Liver (tissue), 9 donors: ENCODE results near the gene USP5. TPM values are rescaled to one million over a fixed set of nuclear protein-coding genes. Genes with fewer than 3 reads are reported as not detected.

Source experiments
- DNase-seq: peaks from one replicate; pipeline ENCODE4 v3.0.0-alpha.2; 2017; ENCODE audit warnings: low spot score
- H3K27ac ChIP-seq, 2 donors: one replicate each; pipeline ENCODE4 v1.7.0; 2013; ENCODE audit warnings: inconsistent platforms in 2 of 2, low read length in 2 of 2, control low read depth in 1 of 2, low read depth in 1 of 2, mild to moderate bottlenecking in 1 of 2
- H3K27me3 ChIP-seq, 4 donors: one replicate each; pipeline versions ENCODE4 v1.6.1 to v1.7.0; 2013; ENCODE audit warnings: low read length in 3 of 4, inconsistent platforms in 1 of 4, mild to moderate bottlenecking in 1 of 4, moderate library complexity in 1 of 4; ENCODE audit not compliant: control insufficient read depth in 4 of 4, insufficient read depth in 4 of 4
- H3K36me3 ChIP-seq, 4 donors: one replicate each; pipeline versions ENCODE4 v1.6.1 to v1.7.0; 2013; ENCODE audit warnings: low read length in 3 of 4, mild to moderate bottlenecking in 3 of 4, low read depth in 1 of 4, moderate library complexity in 1 of 4; ENCODE audit not compliant: control insufficient read depth in 4 of 4, insufficient read depth in 3 of 4
- H3K4me1 ChIP-seq, 4 donors: one replicate each; pipeline versions ENCODE4 v1.6.1 to v1.7.0; 2013; ENCODE audit warnings: low read length in 3 of 4, mild to moderate bottlenecking in 3 of 4, moderate library complexity in 1 of 4; ENCODE audit not compliant: control insufficient read depth in 4 of 4, insufficient read depth in 4 of 4
- H3K4me3 ChIP-seq, 3 donors: one replicate each; pipeline versions ENCODE4 v1.6.1 to v1.7.0; 2013; ENCODE audit warnings: low read length in 3 of 3, control low read depth in 1 of 3, low read depth in 1 of 3, mild to moderate bottlenecking in 1 of 3
- H3K9ac ChIP-seq, 2 donors: one replicate each; pipeline ENCODE4 v1.7.0; 2013; ENCODE audit warnings: low read length in 2 of 2, mild to moderate bottlenecking in 2 of 2, moderate library complexity in 2 of 2, control low read depth in 1 of 2, low read depth in 1 of 2
- H3K9me3 ChIP-seq, 4 donors: one replicate each; pipeline versions ENCODE4 v1.6.1 to v1.7.0; 2013; ENCODE audit warnings: low read length in 3 of 4; ENCODE audit not compliant: control insufficient read depth in 4 of 4
- ATF3 ChIP-seq: IDR thresholded peaks from 2 replicates; pipeline ENCODE4 v1.6.1; 2016; ENCODE audit warnings: antibody characterized with exemption
- CTCF ChIP-seq: fragments of 150-350 bp; IDR thresholded peaks from 2 replicates; pipeline ENCODE4 v1.5.1; 2017; ENCODE audit warnings: improper control_type of control experiment, low read depth, low read length; ENCODE audit not compliant: missing input control
- EGR1 ChIP-seq, 2 donors: IDR thresholded peaks; 2 replicates each; pipeline ENCODE4 v1.6.1; 2016 to 2018; ENCODE audit warnings: antibody characterized with exemption in 2 of 2, low read depth in 2 of 2
- FOXA1 ChIP-seq: IDR thresholded peaks from 2 replicates; pipeline ENCODE4 v1.6.1; 2016; ENCODE audit warnings: antibody characterized with exemption
- FOXA2 ChIP-seq: IDR thresholded peaks from 2 replicates; pipeline ENCODE4 v1.6.1; 2016; ENCODE audit warnings: antibody characterized with exemption
- GABPA ChIP-seq, 2 donors: IDR thresholded peaks in 1 of 2; conservative IDR thresholded peaks in 1 of 2; 2 replicates each; pipeline ENCODE4 v1.6.1; 2016; ENCODE audit warnings: antibody characterized with exemption in 2 of 2, mild to moderate bottlenecking in 1 of 2, moderate library complexity in 1 of 2
- HNF4A ChIP-seq, 2 donors: conservative IDR thresholded peaks; 2 replicates each; pipeline ENCODE4 v1.6.1; 2016; ENCODE audit warnings: antibody characterized with exemption in 2 of 2, mild to moderate bottlenecking in 2 of 2
- HNF4G ChIP-seq: IDR thresholded peaks from 2 replicates; pipeline ENCODE4 v1.6.1; 2016; ENCODE audit warnings: antibody characterized with exemption
- JUND ChIP-seq, 2 donors: IDR thresholded peaks; 2 replicates each; pipeline ENCODE4 v1.6.1; 2016; ENCODE audit warnings: antibody characterized with exemption in 2 of 2
- MAX ChIP-seq: IDR thresholded peaks from 2 replicates; pipeline ENCODE4 v1.6.1; 2016; ENCODE audit warnings: antibody characterized with exemption
- NR2F2 ChIP-seq: IDR thresholded peaks from 2 replicates; pipeline ENCODE4 v1.6.1; 2016; ENCODE audit warnings: antibody characterized with exemption
- RAD21 ChIP-seq, 2 donors: IDR thresholded peaks; 2 replicates each; pipeline ENCODE4 v1.6.1; 2016; ENCODE audit warnings: antibody characterized with exemption in 2 of 2, mild to moderate bottlenecking in 2 of 2
- REST ChIP-seq: IDR thresholded peaks from 2 replicates; pipeline ENCODE4 v1.6.1; 2016; ENCODE audit warnings: antibody characterized with exemption, mild to moderate bottlenecking
- RXRA ChIP-seq, 2 donors: IDR thresholded peaks; 2 replicates each; pipeline ENCODE4 v1.6.1; 2017 to 2018; ENCODE audit warnings: antibody characterized with exemption in 2 of 2, mild to moderate bottlenecking in 1 of 2
- SP1 ChIP-seq: IDR thresholded peaks from 2 replicates; pipeline ENCODE4 v1.6.1; 2018; ENCODE audit warnings: antibody characterized with exemption, mild to moderate bottlenecking
- TAF1 ChIP-seq: conservative IDR thresholded peaks from 2 replicates; pipeline ENCODE4 v1.6.1; 2016; ENCODE audit warnings: antibody characterized with exemption, mild to moderate bottlenecking
- YY1 ChIP-seq: IDR thresholded peaks from 2 replicates; pipeline ENCODE4 v1.6.1; 2016; ENCODE audit warnings: antibody characterized with exemption, mild to moderate bottlenecking
- ZBTB33 ChIP-seq: IDR thresholded peaks from 2 replicates; pipeline ENCODE4 v1.6.1; 2016; ENCODE audit warnings: antibody characterized with exemption
- WGBS: extraction: QIAGEN DNeasy Blood & Tissue Kit; methylation state at CpG from one replicate; pipeline ENCODE4 v1.1.7; 2013; 5-methylcytosine and 5-hydroxymethylcytosine counted together
- polyA plus RNA-seq, 2 donors: library from polyadenylated mRNA; stranded (reverse) in 1 of 2; unstranded in 1 of 2; fragments of 200-250 nt in 1 of 2; fragments of >200 nt in 1 of 2; fragmentation: Nextera tagmentation in 1 of 2; extraction: Ambion mirVana in 1 of 2; gene quantifications; one replicate each; pipeline versions ENCODE4 v1.2.1 to v1.2.3, GENCODE V29; 2013 to 2015
- total RNA-seq, 2 donors: library from RNA; depleted of rRNA; stranded (reverse); fragments of >200 nt; gene quantifications; one replicate each; pipeline ENCODE4 v1.2.3, GENCODE V29; 2014
- donor health status: healthy.
- donor health status: healthy.
- donor health status: healthy.
- donor health status: healthy.
- donor health status: healthy.

Gene USP5
- total and polyA plus RNA-seq, 4 donors, result 15.2 to 41.0 (median 35.7) TPM

- Histone ChIP-seq H3K9ac (peak overlapping the region in 1 of 2 donors; percentile 21), H3K36me3 (peaks cover 7 to 23% (median 14%) of the 10 kb centered on the region in 4 donors), H3K9me3 (no peaks in the 10 kb centered on the region), H3K4me1 (peaks cover 7 to 23% (median 13%) of the 10 kb centered on the region in 4 donors), H3K27me3 (no peaks in the 10 kb centered on the region), H3K4me3 (peak overlapping the region; percentile 34 to 73 (median 64)), H3K27ac (peak overlapping the region in 1 of 2 donors; percentile 47)
- peak; percentile 60 for DNase-seq
- TF ChIP-seq MAX, result no peak
- TF ChIP-seq RXRA (IDR thresholded peaks at IDR 0.05), result no peak
- no peak for TF ChIP-seq REST
- no peak for TF ChIP-seq NR2F2
- TF ChIP-seq JUND (IDR thresholded peaks at IDR 0.05), result no peak
- no peak for TF ChIP-seq ATF3
- no peak for TF ChIP-seq GABPA (IDR thresholded peaks at IDR 0.05 in 1 of 2, conservative IDR thresholded peaks at IDR 0.05 in 1 of 2)
- TF ChIP-seq EGR1 (IDR thresholded peaks at IDR 0.05; ENCODE audit: low read depth in 2 of 2), result no peak
- no peak for TF ChIP-seq RAD21 (IDR thresholded peaks at IDR 0.05)
- TF ChIP-seq ZBTB33, result no peak
- no peak for TF ChIP-seq SP1
- no peak for TF ChIP-seq HNF4A (conservative IDR thresholded peaks at IDR 0.05)
- no peak for TF ChIP-seq TAF1
- no peak for TF ChIP-seq CTCF
- TF ChIP-seq FOXA2, result no peak
- TF ChIP-seq FOXA1, result no peak
- no peak for TF ChIP-seq YY1
- TF ChIP-seq HNF4G, result no peak
- 5% methylated on average over 18 of the region's 18 CpGs for WGBS
Observed at GRCh38 chr12:6852651-6853354, 853 bp downstream of the USP5 start.
